ENCODE results near the gene EIF2B2. TPM values are rescaled to one million over a fixed set of nuclear protein-coding genes. Genes with fewer than 3 reads are reported as not detected.

The EIF2B2 gene
- total RNA-seq, 1 experiment from 2014 or later, result 48.3 TPM

GRCh38 chr14:75049136-75049535, 46.4 kb downstream of the EIF2B2 start:
- Histone ChIP-seq H2BK5ac (ENCODE audit: insufficient read length, low read length) (no peak overlapping the region), H3K27me3 (ENCODE audit: insufficient read depth, low read length) (no peaks in the 10 kb centered on the region), H3K4me1 (ENCODE audit: insufficient read depth, low read length) (0 out of 2 replicates have a peak, but pooled peaks cover 2% of the 10 kb centered on the region), H3K9me3 (ENCODE audit: control insufficient read depth, low read depth, low read length) (no peaks in the 10 kb centered on the region), H3K9ac (ENCODE audit: extremely low read depth, insufficient read length, low read length) (no peak overlapping the region), H4K5ac (ENCODE audit: insufficient read length, low read depth, low read length) (no peak overlapping the region), H2BK15ac (ENCODE audit: low read depth, low read length) (no peak overlapping the region), H3K18ac (ENCODE audit: insufficient read length, low read depth, low read length) (no peak overlapping the region), H3K27ac (ENCODE audit: insufficient read length, low read depth, low read length) (no peak overlapping the region), H3K79me1 (ENCODE audit: insufficient read depth, low read depth, low read length, poor library complexity, severe bottlenecking) (peaks cover 3% of the 10 kb centered on the region), H3K14ac (ENCODE audit: insufficient read depth, low read length) (no peak overlapping the region), H2BK12ac (ENCODE audit: insufficient read length, low read depth, low read length) (no peak overlapping the region), H2AFZ (ENCODE audit: low read length) (no peak overlapping the region), H3K23me2 (ENCODE audit: insufficient read length, low read depth, low read length, poor library complexity, severe bottlenecking) (peaks cover 3% of the 10 kb centered on the region), H4K91ac (ENCODE audit: insufficient read length, low read depth, low read length) (no peak overlapping the region), H4K8ac (replicated peaks; ENCODE audit: insufficient read length, low read depth, low read length) (no peak overlapping the region), H2BK20ac (ENCODE audit: low read depth, low read length, poor library complexity, severe bottlenecking) (no peak overlapping the region), H3K4me2 (ENCODE audit: insufficient read depth, insufficient read length, low read length) (no peak overlapping the region), H3K4ac (ENCODE audit: low read depth, low read length) (no peak overlapping the region), H2BK120ac (ENCODE audit: low read depth, low read length, poor library complexity, severe bottlenecking) (no peak overlapping the region), H3K79me2 (ENCODE audit: insufficient read depth, low read length) (no peaks in the 10 kb centered on the region), H2AK5ac (ENCODE audit: insufficient read length, low read length) (no peak overlapping the region), H3K23ac (ENCODE audit: insufficient read length, low read depth, low read length) (no peak overlapping the region), H4K20me1 (ENCODE audit: control insufficient read depth, insufficient read depth, insufficient read length) (no peaks in the 10 kb centered on the region), H3K56ac (ENCODE audit: insufficient read length, low read depth, low read length) (no peak overlapping the region), H3T11ph (ENCODE audit: low read length) (no peak overlapping the region)
- DNase-seq, result no peak
- no peaks in the 10 kb centered on the region for H3K27me3 Mint-ChIP-seq (ENCODE audit: low read depth)
- no peaks in the 10 kb centered on the region; a peak in 1 of 5 replicates for H3K9me3 Mint-ChIP-seq
- no peak overlapping the region for H3K27ac Mint-ChIP-seq
- no peaks in the 10 kb centered on the region; a peak in 1 of 4 replicates for H3K4me1 Mint-ChIP-seq
- peaks cover 0 to 16% (median 2%) of the 10 kb centered on the region in 3 experiments; a peak in 4 of 7 replicates for H3K36me3 Mint-ChIP-seq (ENCODE audit: insufficient read depth in 1 of 3, low read depth in 3 of 3)
- no CpG with 5 or more reads among the region's 5 CpGs for WGBS (ENCODE audit: extremely low coverage, insufficient read length, low lambda C conversion rate)
- no peak overlapping the region for H3K4me3 Mint-ChIP-seq
- TF ChIP-seq, protein P1, sequence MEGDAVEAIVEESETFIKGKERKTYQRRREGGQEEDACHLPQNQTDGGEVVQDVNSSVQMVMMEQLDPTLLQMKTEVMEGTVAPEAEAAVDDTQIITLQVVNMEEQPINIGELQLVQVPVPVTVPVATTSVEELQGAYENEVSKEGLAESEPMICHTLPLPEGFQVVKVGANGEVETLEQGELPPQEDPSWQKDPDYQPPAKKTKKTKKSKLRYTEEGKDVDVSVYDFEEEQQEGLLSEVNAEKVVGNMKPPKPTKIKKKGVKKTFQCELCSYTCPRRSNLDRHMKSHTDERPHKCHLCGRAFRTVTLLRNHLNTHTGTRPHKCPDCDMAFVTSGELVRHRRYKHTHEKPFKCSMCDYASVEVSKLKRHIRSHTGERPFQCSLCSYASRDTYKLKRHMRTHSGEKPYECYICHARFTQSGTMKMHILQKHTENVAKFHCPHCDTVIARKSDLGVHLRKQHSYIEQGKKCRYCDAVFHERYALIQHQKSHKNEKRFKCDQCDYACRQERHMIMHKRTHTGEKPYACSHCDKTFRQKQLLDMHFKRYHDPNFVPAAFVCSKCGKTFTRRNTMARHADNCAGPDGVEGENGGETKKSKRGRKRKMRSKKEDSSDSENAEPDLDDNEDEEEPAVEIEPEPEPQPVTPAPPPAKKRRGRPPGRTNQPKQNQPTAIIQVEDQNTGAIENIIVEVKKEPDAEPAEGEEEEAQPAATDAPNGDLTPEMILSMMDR (conservative IDR thresholded peaks at IDR 0.05), result no peak

Data from H9 (cell line).